Head of caudate nucleus (tissue), 42 donors: ENCODE measurements around the gene ZFP64.
"Not testable (repeated sequence)": the region's sequence is repeated elsewhere in the genome, so short reads cannot be mapped to it uniquely, and the experiment has no call there.

Source experiments
- DNase-seq, 42 donors: peaks; one replicate each; pipeline versions ENCODE4 v3.0.0 to v3.0.0-alpha.2; 2020 to 2021; ENCODE audit warnings: mixed read lengths in 7 of 42
- intact Hi-C: fragments of 100-400 bp; cut with DNase I; formaldehyde crosslinking; loops from one replicate; pipeline ENCODE4 v1.15.0; 2022

ZFP64 gene

GRCh38 chr20:52167232-52167840, 24.2 kb downstream of the ZFP64 start:
- intact Hi-C loops, result no loop called here
- DNase-seq, result no peak

- intact Hi-C loops, result no loop called here
These were observed 25.4 kb downstream of the ZFP64 start for GRCh38 chr20:52166150-52166549.

GRCh38 chr20:52160621-52161204, 30.9 kb downstream of the ZFP64 start:
- DNase-seq, result no peak
- intact Hi-C loops, result no loop called here

More at GRCh38 chr20:52166150-52166549, 25.4 kb downstream of the ZFP64 start:
- no peak for DNase-seq

- no peak for DNase-seq
- intact Hi-C loops, result no loop called here
These were observed 31.5 kb downstream of the ZFP64 start for GRCh38 chr20:52160049-52160570.

- no peak for DNase-seq
- intact Hi-C loops, result no loop called here
These were observed 37.0 kb downstream of the ZFP64 start for GRCh38 chr20:52154575-52154974.

- intact Hi-C loops, result no loop called here
- DNase-seq, result no peak
These were observed 37.7 kb downstream of the ZFP64 start for GRCh38 chr20:52153896-52154295.

- intact Hi-C loops, result no loop called here
- no peak for DNase-seq
These were observed 38.7 kb downstream of the ZFP64 start for GRCh38 chr20:52152921-52153320.

GRCh38 chr20:52152416-52152815, 39.2 kb downstream of the ZFP64 start:
- no peak for DNase-seq
- intact Hi-C loops, result no loop called here

GRCh38 chr20:52150440-52151258, 40.9 kb downstream of the ZFP64 start:
- intact Hi-C loops, result no loop called here
- DNase-seq, result peak in 14 of 42 donors; percentile 19 to 67 (median 48)

- intact Hi-C loops, result no loop called here
- DNase-seq, result no peak
These were observed 46.0 kb downstream of the ZFP64 start for GRCh38 chr20:52145587-52145986.

- intact Hi-C loops, result no loop called here
- no peak for DNase-seq
These were observed 48.3 kb downstream of the ZFP64 start for GRCh38 chr20:52143277-52143676.

GRCh38 chr20:52142757-52143156, 48.8 kb downstream of the ZFP64 start:
- no peak for DNase-seq
- intact Hi-C loops, result no loop called here

- no peak for DNase-seq
- intact Hi-C loops, result no loop called here
These were observed 51.6 kb downstream of the ZFP64 start for GRCh38 chr20:52139986-52140385.

GRCh38 chr20:52137850-52138249, 53.7 kb downstream of the ZFP64 start:
- intact Hi-C loops, result no loop called here
- no peak for DNase-seq

GRCh38 chr20:52133714-52134113, 57.9 kb downstream of the ZFP64 start:
- DNase-seq, intact Hi-C loops: not testable (repeated sequence)

- intact Hi-C loops, result no loop called here
- no peak for DNase-seq
These were observed 59.2 kb downstream of the ZFP64 start for GRCh38 chr20:52132337-52132736.

- intact Hi-C loops, result no loop called here
- DNase-seq, result no peak
These were observed 60.4 kb downstream of the ZFP64 start for GRCh38 chr20:52131048-52131643.

GRCh38 chr20:52130406-52130805, 61.2 kb downstream of the ZFP64 start:
- no peak for DNase-seq
- intact Hi-C loops, result no loop called here

GRCh38 chr20:52129611-52130010, 62.0 kb downstream of the ZFP64 start:
- DNase-seq, result no peak
- intact Hi-C loops, result no loop called here

GRCh38 chr20:52127309-52127708, 64.3 kb downstream of the ZFP64 start:
- intact Hi-C loops, result no loop called here
- DNase-seq, result peak in 1 of 42 donors; percentile 15
